GM23248 (cell line): Measurements from ENCODE around the gene HSPBAP1.

Experiments
- EZH2 ChIP-seq: fragments of 200-600 bp; sonication (generic); IDR thresholded peaks from 2 replicates; pipeline ENCODE4 v1.6.1; 2018; ENCODE audit warnings: antibody characterized with exemption, mild to moderate bottlenecking; ENCODE audit not compliant: insufficient read depth, poor library complexity, severe bottlenecking
- EZH2phosphoT487 ChIP-seq: fragments of 200-600 bp; sonication (generic); IDR thresholded peaks from 2 replicates; pipeline ENCODE4 v1.6.1; 2018; ENCODE audit warnings: antibody characterized with exemption, moderate library complexity, mild to moderate bottlenecking, low read depth; ENCODE audit not compliant: insufficient read depth

DNA sequence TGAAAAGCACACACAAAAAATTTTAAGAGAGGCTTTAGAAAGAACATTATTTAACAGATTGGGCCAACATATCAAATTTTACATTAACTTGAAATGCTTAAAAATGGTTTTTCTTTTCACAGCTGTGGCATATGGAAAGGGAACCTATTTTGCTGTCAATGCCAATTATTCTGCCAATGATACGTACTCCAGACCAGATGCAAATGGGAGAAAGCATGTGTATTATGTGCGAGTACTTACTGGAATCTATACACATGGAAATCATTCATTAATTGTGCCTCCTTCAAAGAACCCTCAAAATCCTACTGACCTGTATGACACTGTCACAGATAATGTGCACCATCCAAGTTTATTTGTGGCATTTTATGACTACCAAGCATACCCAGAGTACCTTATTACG lies 65.4 kb downstream of the HSPBAP1 start:
- no peak for TF ChIP-seq EZH2
- no peak for TF ChIP-seq EZH2phosphoT487
